PC-9 (cell line): ENCODE results near the gene NALCN. TPM values are rescaled to one million over a fixed set of nuclear protein-coding genes. Genes with fewer than 3 reads are reported as not detected.

Experiments used
- BruUV-seq: library from RNA; stranded (reverse); fragments of 400-500 nt; replicated peaks from 2 replicates; lab custom pipeline; 2021; lab: Mats Ljungman, UMichigan
- CTCF ChIA-PET: fragments of 300-600 bp; sonication (Branson Sonifier 250); formaldehyde crosslinking; loops from one replicate; lab custom pipeline; 2022; ENCODE audit warnings: antibody characterized with exemption; lab: Charles Lee
- POLR2A ChIA-PET: fragments of 300-600 bp; sonication (Branson Sonifier 250); formaldehyde crosslinking; loops from one replicate; lab custom pipeline; 2022; ENCODE audit warnings: antibody characterized with exemption; ENCODE audit not compliant: unreplicated experiment; lab: Charles Lee
- DNase-seq, 2 experiments: peaks; one replicate each; pipeline versions ENCODE4 v3.0.0 to v3.0.0-alpha.2; 2015 to 2022; ENCODE audit warnings: mixed read lengths in 1 of 2
- H2AFZ ChIP-seq: fragments of 200-600 bp; sonication (generic); 2 replicates; pipeline ENCODE4 v1.8.1; 2017; ENCODE audit warnings: antibody characterized with exemption
- H3F3A ChIP-seq: fragments of 200-600 bp; sonication (generic); 2 replicates; pipeline ENCODE4 v1.8.1; 2017; ENCODE audit warnings: antibody characterized with exemption, mild to moderate bottlenecking, low read depth; ENCODE audit not compliant: insufficient read depth
- H3K27ac ChIP-seq: fragments of 200-600 bp; sonication (generic); 2 replicates; pipeline ENCODE4 v1.6.1; 2016; ENCODE audit warnings: mixed run types
- H3K27me3 ChIP-seq: fragments of 200-600 bp; sonication (generic); 2 replicates; pipeline ENCODE4 v1.6.1; 2016; ENCODE audit warnings: low read depth, mixed run types; ENCODE audit not compliant: insufficient read depth
- H3K36me3 ChIP-seq: fragments of 200-600 bp; sonication (generic); 2 replicates; pipeline ENCODE4 v1.6.1; 2016; ENCODE audit warnings: low read depth, mixed run types
- H3K4me1 ChIP-seq: fragments of 200-600 bp; sonication (generic); replicated peaks from 2 replicates; pipeline ENCODE4 v1.6.1; 2016; ENCODE audit warnings: mixed run types; ENCODE audit not compliant: insufficient read depth
- H3K4me2 ChIP-seq: fragments of 200-600 bp; sonication (generic); 2 replicates; pipeline ENCODE4 v1.6.1; 2017; ENCODE audit warnings: mixed run types
- H3K4me3 ChIP-seq: fragments of 200-600 bp; sonication (generic); 2 replicates; pipeline ENCODE4 v1.6.1; 2016; ENCODE audit warnings: mixed run types
- H3K79me2 ChIP-seq: fragments of 200-600 bp; sonication (generic); 2 replicates; pipeline ENCODE4 v1.6.1; 2017; ENCODE audit warnings: low read depth, mixed run types
- H3K9me2 ChIP-seq: fragments of 200-600 bp; sonication (generic); 2 replicates; pipeline ENCODE4 v1.8.1; 2017; ENCODE audit warnings: mild to moderate bottlenecking; ENCODE audit not compliant: insufficient read depth
- H3K9me3 ChIP-seq: fragments of 200-600 bp; sonication (generic); 2 replicates; pipeline ENCODE4 v1.8.1; 2016; ENCODE audit warnings: low read depth; ENCODE audit not compliant: insufficient read depth
- H4K20me1 ChIP-seq: fragments of 200-600 bp; sonication (generic); 2 replicates; pipeline ENCODE4 v1.8.1; 2017; ENCODE audit not compliant: insufficient read depth
- EZH2 ChIP-seq: fragments of 200-600 bp; sonication (generic); IDR thresholded peaks from 2 replicates; pipeline ENCODE4 v1.8.0; 2017; ENCODE audit warnings: antibody characterized with exemption, low read depth
- intact Hi-C: fragments of 100-400 bp; cut with micrococcal nuclease; formaldehyde crosslinking; loops from one replicate; pipeline ENCODE4 v1.10.0; 2022; ENCODE audit not compliant: unreplicated experiment
- total RNA-seq: library from RNA; stranded (reverse); gene quantifications from 2 replicates; pipeline ENCODE4 v1.2.3, GENCODE V29; 2021
- TF ChIP-seq, protein P1 (sequence below): fragments of 200-600 bp; sonication (generic); conservative IDR thresholded peaks from 2 replicates; pipeline ENCODE4 v1.6.1; 2017; ENCODE audit warnings: mixed run types, antibody characterized with exemption, mild to moderate bottlenecking, moderate library complexity

The NALCN gene
- total RNA-seq, 1 experiment from 2014 or later: 7.7 TPM

GRCh38 chr13:101025519-101025918 is 390.8 kb downstream of the NALCN start:
- intact Hi-C loops: no loop called here
- Histone ChIP-seq H3K27me3 (no peaks in the 10 kb centered on the region), H3K4me1 (peaks cover 30% of the 10 kb centered on the region), H3K79me2 (no peaks in the 10 kb centered on the region), H4K20me1 (no peaks in the 10 kb centered on the region), H3K9me2 (no peaks in the 10 kb centered on the region; the same call in 1 of the 2 replicates), H3K36me3 (no peaks in the 10 kb centered on the region), H3F3A (peaks cover 22% of the 10 kb centered on the region), H3K27ac (peak overlapping the region; percentile 27), H3K4me3 (no peak overlapping the region), H3K9me3 (no peaks in the 10 kb centered on the region), H2AFZ (no peak overlapping the region), H3K4me2 (peak overlapping the region; percentile 52)
- peak in 1 of 2 experiments; percentile 62 for DNase-seq
- no TSS peak for BruUV-seq
- POLR2A ChIA-PET: interaction anchor here (0.7 kb wide), 1 partner anchor 64 kb away, joined by 3 read pairs; no protein-coding TSS in a partner anchor
- no peak for TF ChIP-seq EZH2
- TF ChIP-seq, protein P1, sequence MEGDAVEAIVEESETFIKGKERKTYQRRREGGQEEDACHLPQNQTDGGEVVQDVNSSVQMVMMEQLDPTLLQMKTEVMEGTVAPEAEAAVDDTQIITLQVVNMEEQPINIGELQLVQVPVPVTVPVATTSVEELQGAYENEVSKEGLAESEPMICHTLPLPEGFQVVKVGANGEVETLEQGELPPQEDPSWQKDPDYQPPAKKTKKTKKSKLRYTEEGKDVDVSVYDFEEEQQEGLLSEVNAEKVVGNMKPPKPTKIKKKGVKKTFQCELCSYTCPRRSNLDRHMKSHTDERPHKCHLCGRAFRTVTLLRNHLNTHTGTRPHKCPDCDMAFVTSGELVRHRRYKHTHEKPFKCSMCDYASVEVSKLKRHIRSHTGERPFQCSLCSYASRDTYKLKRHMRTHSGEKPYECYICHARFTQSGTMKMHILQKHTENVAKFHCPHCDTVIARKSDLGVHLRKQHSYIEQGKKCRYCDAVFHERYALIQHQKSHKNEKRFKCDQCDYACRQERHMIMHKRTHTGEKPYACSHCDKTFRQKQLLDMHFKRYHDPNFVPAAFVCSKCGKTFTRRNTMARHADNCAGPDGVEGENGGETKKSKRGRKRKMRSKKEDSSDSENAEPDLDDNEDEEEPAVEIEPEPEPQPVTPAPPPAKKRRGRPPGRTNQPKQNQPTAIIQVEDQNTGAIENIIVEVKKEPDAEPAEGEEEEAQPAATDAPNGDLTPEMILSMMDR: no peak
- CTCF ChIA-PET: no interaction called here

DNA sequence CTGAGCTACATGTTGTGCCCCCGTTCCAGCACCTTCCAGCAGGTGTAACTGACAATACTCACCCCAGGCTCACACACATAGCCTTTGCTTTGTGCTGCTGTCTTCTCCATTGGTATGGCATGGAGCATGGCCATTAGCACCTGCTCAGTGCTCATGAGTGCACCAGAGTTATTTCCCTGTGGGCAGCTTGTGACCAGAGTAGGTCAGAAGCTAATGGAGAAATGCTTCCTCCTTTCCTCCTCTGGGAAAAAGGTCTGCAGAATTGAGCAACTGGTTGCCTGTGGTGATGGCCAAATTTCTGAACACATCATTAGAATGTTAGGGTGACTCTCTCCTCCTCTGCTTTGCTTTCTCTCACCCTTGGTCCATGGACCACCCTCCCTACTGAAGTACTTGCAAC is 397.2 kb downstream of the NALCN start:
- POLR2A ChIA-PET: no interaction called here
- Histone ChIP-seq H3K9me2 (no peaks in the 10 kb centered on the region; the same call in 1 of the 2 replicates), H3K27ac (no peak overlapping the region), H2AFZ (no peak overlapping the region), H3K27me3 (peaks cover 32% of the 10 kb centered on the region; the same call in 1 of the 2 replicates), H3K4me2 (0 out of 2 replicates have a peak overlapping the region, but pooled peaks have one; percentile 9), H4K20me1 (no peaks in the 10 kb centered on the region), H3K4me1 (0 out of 2 replicates have a peak, but pooled peaks cover 8% of the 10 kb centered on the region), H3K36me3 (no peaks in the 10 kb centered on the region), H3F3A (no peaks in the 10 kb centered on the region), H3K4me3 (no peak overlapping the region), H3K9me3 (no peaks in the 10 kb centered on the region), H3K79me2 (no peaks in the 10 kb centered on the region)
- peak in 1 of 2 experiments; percentile 57 for DNase-seq
- BruUV-seq: no TSS peak
- intact Hi-C loops: no loop called here
- CTCF ChIA-PET: no interaction called here
- TF ChIP-seq, protein P1: no peak
- no peak for TF ChIP-seq EZH2

DNA sequence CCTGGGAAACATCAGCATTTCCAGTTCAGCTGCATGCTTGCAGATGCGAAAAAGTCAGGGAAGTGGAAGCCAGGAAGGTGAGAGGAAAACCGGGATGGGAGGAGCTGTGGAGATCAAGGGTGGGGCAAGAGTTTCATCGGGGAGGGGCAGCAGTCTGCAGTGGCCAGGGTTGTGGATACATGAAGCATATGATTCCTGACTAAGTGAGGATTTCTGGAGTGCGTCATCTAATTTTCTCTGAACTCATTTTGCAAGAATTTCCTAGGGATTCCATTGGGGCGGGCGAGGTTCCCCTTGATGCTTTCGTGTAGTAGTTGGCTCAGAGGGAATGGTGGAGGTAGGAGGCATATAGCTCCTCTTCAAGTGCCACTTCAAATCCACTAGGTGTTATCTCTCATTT is 397.6 kb downstream of the NALCN start:
- intact Hi-C loops: no loop called here

More for the DNA sequence above, 397.6 kb downstream of the NALCN start:
- TF ChIP-seq, protein P1: no peak
- TF ChIP-seq EZH2: no peak
- CTCF ChIA-PET: no interaction called here
- POLR2A ChIA-PET: no interaction called here
- Histone ChIP-seq H3K4me2 (peak overlapping the region; percentile 9; the same call in 1 of the 2 replicates), H3K27me3 (peaks cover 32% of the 10 kb centered on the region; the same call in 1 of the 2 replicates), H4K20me1 (no peaks in the 10 kb centered on the region), H3K27ac (no peak overlapping the region), H3K36me3 (no peaks in the 10 kb centered on the region), H3K9me2 (no peaks in the 10 kb centered on the region; the same call in 1 of the 2 replicates), H3K4me1 (0 out of 2 replicates have a peak, but pooled peaks cover 8% of the 10 kb centered on the region), H3K9me3 (no peaks in the 10 kb centered on the region), H3K4me3 (no peak overlapping the region), H2AFZ (no peak overlapping the region), H3K79me2 (no peaks in the 10 kb centered on the region), H3F3A (no peaks in the 10 kb centered on the region)
- no TSS peak for BruUV-seq
- DNase-seq: peak in 1 of 2 experiments; percentile 55
